Kidney epithelial cell (primary cell): Measurements from ENCODE around the gene GIT2. TPM values are rescaled to one million over a fixed set of nuclear protein-coding genes. Genes with fewer than 3 reads are reported as not detected.

Experiments
- DNase-seq: peaks from one replicate; pipeline ENCODE4 v3.0.0-alpha.2; 2010; ENCODE audit warnings: low read depth
- H3K27me3 ChIP-seq: 2 replicates; pipeline ENCODE4 v1.6.0; 2011; ENCODE audit warnings: low read length; ENCODE audit not compliant: control insufficient read depth, insufficient read depth
- H3K36me3 ChIP-seq: 2 replicates; pipeline ENCODE4 v1.5.1; 2011; ENCODE audit warnings: low read length; ENCODE audit not compliant: control insufficient read depth, insufficient read depth
- H3K4me3 ChIP-seq: 2 replicates; pipeline ENCODE4 v1.5.1; 2011; ENCODE audit warnings: low read depth, mild to moderate bottlenecking, control low read depth, low read length
- total RNA-seq: library from RNA; depleted of rRNA; stranded (reverse); fragments of >200 nt; gene quantifications from 2 replicates; pipeline ENCODE4 v1.2.3, GENCODE V29; 2015
- TF ChIP-seq, protein P1 (sequence below): IDR thresholded peaks from 2 replicates; pipeline ENCODE4 v1.5.1; 2011; ENCODE audit warnings: mild to moderate bottlenecking, moderate library complexity, low read length, control low read depth, inconsistent platforms; ENCODE audit not compliant: insufficient read depth, poor library complexity, severe bottlenecking

The GIT2 gene
- total RNA-seq, 1 donor from 2014 or later = 20.3 TPM

- Histone ChIP-seq H3K4me3 (no peak overlapping the region), H3K36me3 (no peaks in the 10 kb centered on the region), H3K27me3 (no peaks in the 10 kb centered on the region)
- TF ChIP-seq, protein P1, sequence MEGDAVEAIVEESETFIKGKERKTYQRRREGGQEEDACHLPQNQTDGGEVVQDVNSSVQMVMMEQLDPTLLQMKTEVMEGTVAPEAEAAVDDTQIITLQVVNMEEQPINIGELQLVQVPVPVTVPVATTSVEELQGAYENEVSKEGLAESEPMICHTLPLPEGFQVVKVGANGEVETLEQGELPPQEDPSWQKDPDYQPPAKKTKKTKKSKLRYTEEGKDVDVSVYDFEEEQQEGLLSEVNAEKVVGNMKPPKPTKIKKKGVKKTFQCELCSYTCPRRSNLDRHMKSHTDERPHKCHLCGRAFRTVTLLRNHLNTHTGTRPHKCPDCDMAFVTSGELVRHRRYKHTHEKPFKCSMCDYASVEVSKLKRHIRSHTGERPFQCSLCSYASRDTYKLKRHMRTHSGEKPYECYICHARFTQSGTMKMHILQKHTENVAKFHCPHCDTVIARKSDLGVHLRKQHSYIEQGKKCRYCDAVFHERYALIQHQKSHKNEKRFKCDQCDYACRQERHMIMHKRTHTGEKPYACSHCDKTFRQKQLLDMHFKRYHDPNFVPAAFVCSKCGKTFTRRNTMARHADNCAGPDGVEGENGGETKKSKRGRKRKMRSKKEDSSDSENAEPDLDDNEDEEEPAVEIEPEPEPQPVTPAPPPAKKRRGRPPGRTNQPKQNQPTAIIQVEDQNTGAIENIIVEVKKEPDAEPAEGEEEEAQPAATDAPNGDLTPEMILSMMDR = no peak
- DNase-seq = no peak
Observed at GRCh38 chr12:109959411-109960093, 36.6 kb downstream of the GIT2 start.

- no peak for DNase-seq
- H3K36me3 ChIP-seq = no peaks in the 10 kb centered on the region
- no peaks in the 10 kb centered on the region for H3K27me3 ChIP-seq
- TF ChIP-seq, protein P1 = no peak
- H3K4me3 ChIP-seq = no peak overlapping the region
Observed at GRCh38 chr12:109958374-109958773, 37.8 kb downstream of the GIT2 start.

DNA sequence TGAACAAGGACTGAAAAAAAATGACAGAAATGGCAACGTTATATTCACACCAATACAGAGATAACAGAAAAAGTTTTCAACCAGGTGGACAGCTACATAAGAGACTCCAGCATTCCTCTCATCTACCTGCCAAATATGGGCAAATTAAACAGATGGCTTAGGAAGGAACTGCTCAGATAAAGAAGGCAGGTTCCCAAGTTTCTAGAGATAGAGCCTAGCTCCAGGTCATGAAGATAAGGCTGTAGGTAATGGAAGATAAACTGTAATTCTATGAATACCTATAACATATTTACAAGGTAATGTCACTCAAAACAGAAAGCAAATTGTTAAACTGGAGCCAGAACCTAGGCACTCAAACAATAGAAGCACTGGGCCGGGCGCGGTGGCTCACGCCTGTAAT lies 42.5 kb downstream of the GIT2 start:
- Histone ChIP-seq H3K36me3 (peaks cover 3% of the 10 kb centered on the region), H3K4me3 (no peak overlapping the region), H3K27me3 (no peaks in the 10 kb centered on the region)
- no peak for DNase-seq
- TF ChIP-seq, protein P1 = no peak

DNA sequence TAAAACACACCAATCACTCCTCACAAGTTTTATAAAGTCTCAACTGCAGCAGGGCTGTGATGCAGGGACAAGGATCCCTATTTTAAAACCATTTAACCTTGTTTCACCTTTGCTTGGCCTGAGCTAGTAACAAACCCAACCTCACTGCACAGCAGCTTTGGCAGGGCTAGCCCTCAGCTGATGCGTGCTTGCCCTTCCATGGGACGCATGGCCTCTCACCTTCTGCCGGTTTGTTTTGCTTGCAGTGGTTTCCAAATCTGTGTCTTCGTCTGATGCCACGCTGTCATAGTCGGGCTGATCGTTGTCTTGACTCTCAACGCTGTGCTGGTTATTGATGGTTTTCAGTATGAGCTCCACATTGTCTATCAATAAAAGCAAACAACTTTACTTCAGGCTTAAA lies 43.3 kb downstream of the GIT2 start:
- no peaks in the 10 kb centered on the region for H3K27me3 ChIP-seq
- no peak for DNase-seq
- H3K4me3 ChIP-seq = no peak overlapping the region
- TF ChIP-seq, protein P1 = no peak
- peaks cover 3% of the 10 kb centered on the region for H3K36me3 ChIP-seq

DNA sequence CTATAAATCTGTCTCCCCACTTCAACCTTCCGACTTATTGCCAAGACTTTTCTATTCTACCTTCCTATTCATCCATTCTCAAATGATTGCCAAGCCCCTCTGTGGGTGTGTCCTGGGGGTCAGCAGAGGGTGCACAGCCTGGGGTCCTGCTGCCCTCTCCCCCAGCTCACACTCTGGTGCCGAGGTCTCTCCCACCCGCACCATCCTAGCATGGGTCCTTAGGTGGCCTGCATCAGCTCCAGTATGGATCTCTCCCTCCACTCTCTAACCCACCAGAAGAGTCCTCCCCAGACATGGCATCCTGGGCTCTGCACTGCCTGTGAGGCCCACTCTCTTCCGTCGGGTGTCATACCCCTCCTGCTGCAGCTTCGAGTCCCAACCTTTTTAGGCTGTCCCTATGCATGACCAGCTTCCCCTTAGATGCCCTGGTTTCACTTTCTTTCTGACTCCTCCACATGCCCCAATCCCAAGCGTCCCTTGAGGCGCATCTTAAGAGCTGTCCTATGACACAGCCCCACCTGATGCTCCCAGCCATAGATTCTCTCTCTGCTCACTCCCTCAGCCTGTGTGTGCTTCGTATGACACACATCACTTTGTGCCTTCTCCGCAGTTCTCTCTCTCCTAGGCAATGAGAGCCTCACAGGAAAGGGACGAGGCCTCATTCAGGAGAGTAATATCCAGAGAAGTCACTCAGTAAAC lies 43.9 kb downstream of the GIT2 start:
- peaks cover 3% of the 10 kb centered on the region for H3K36me3 ChIP-seq
- no peaks in the 10 kb centered on the region for H3K27me3 ChIP-seq
- DNase-seq = no peak
- TF ChIP-seq, protein P1 = no peak
- H3K4me3 ChIP-seq = no peak overlapping the region

DNA sequence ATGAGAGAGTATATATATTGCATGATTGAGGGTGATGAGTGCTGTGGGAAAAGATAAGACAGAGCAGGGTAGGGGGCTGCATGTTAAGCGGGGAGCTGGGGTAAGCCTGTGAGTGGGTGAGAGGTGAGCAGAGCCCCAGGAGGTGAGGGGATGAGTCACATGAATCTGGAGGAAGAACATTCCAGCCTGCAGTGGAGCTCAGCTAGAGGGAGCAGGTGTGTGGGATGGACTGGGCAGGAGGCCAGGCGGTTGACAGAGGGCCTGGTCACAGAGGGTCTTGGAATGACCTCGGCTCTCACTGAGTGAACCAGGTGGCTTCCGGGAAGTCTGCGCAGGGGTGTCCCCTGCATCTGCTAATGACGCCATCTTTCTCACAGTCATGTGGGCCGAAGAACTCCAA lies 44.4 kb downstream of the GIT2 start:
- TF ChIP-seq, protein P1 = peak; percentile 18
- Histone ChIP-seq H3K36me3 (peaks cover 4% of the 10 kb centered on the region), H3K4me3 (no peak overlapping the region), H3K27me3 (no peaks in the 10 kb centered on the region)
- DNase-seq = peak; percentile 90
